PC-3 (cell line): Measurements from ENCODE around the gene SOS1. TPM values are rescaled to one million over a fixed set of nuclear protein-coding genes. Genes with fewer than 3 reads are reported as not detected.
"Not testable (repeated sequence)": the region's sequence is repeated elsewhere in the genome, so short reads cannot be mapped to it uniquely, and the experiment has no call there.

Source experiments
- ATAC-seq: fragments of 200-7000 bp; cut with Tn5 transposase; 2 replicates; pipeline ENCODE4 v1.9.1; 2020; ENCODE audit warnings: mild to moderate bottlenecking, moderate library complexity
- BruUV-seq: library from RNA; stranded (reverse); fragments of 400-500 nt; replicated peaks from 2 replicates; lab custom pipeline; 2021; lab: Mats Ljungman, UMichigan
- CTCF ChIA-PET: fragments of 300-600 bp; sonication (Branson Sonifier 250); formaldehyde crosslinking; loops from one replicate; lab custom pipeline; 2022; ENCODE audit warnings: antibody characterized with exemption; lab: Charles Lee
- POLR2A ChIA-PET: fragments of 300-600 bp; sonication (Branson Sonifier 250); formaldehyde crosslinking; loops from one replicate; lab custom pipeline; 2022; ENCODE audit warnings: antibody characterized with exemption; ENCODE audit not compliant: unreplicated experiment; lab: Charles Lee
- DNase-seq: peaks from one replicate; pipeline ENCODE4 v3.0.0-alpha.2; 2015
- H2AFZ ChIP-seq: fragments of 300-600 bp; sonication (generic); 2 replicates; pipeline ENCODE4 v1.6.0; 2016; ENCODE audit warnings: antibody characterized with exemption, low read length
- H3F3A ChIP-seq: fragments of 300-600 bp; sonication (generic); one replicate; pipeline ENCODE4 v1.6.0; 2017; ENCODE audit warnings: antibody characterized with exemption, low read length, control low read depth, mild to moderate bottlenecking; ENCODE audit not compliant: unreplicated experiment
- H3K27ac ChIP-seq: fragments of 300-600 bp; sonication (generic); 2 replicates; pipeline ENCODE4 v1.5.1; 2016; ENCODE audit warnings: mild to moderate bottlenecking, low read length
- H3K27me3 ChIP-seq: fragments of 300-600 bp; sonication (generic); 2 replicates; pipeline ENCODE4 v1.6.1; 2016; ENCODE audit warnings: low read length, mixed read lengths
- H3K36me3 ChIP-seq: fragments of 300-600 bp; sonication (generic); 2 replicates; pipeline ENCODE4 v1.6.1; 2016; ENCODE audit warnings: low read depth, mixed run types, low read length, mixed read lengths
- H3K4me1 ChIP-seq: fragments of 300-600 bp; sonication (generic); 2 replicates; pipeline ENCODE4 v1.5.1; 2016; ENCODE audit warnings: low read length; ENCODE audit not compliant: insufficient read depth
- H3K4me2 ChIP-seq: fragments of 300-600 bp; sonication (generic); 2 replicates; pipeline ENCODE4 v1.6.0; 2016; ENCODE audit warnings: low read length
- H3K4me3 ChIP-seq: fragments of 300-600 bp; sonication (generic); 2 replicates; pipeline ENCODE4 v1.5.1; 2016; ENCODE audit warnings: mild to moderate bottlenecking, low read length, mixed read lengths
- H3K79me2 ChIP-seq: fragments of 300-600 bp; sonication (generic); 2 replicates; pipeline ENCODE4 v1.6.1; 2017; ENCODE audit warnings: low read length, mixed read lengths
- H3K9ac ChIP-seq: fragments of 300-600 bp; sonication (generic); 2 replicates; pipeline ENCODE4 v1.6.0; 2016; ENCODE audit warnings: mild to moderate bottlenecking, low read length
- H3K9me2 ChIP-seq: fragments of 300-600 bp; sonication (generic); replicated peaks from 2 replicates; pipeline ENCODE4 v1.6.1; 2016; ENCODE audit warnings: mixed run types, low read length, mixed read lengths
- H3K9me3 ChIP-seq: fragments of 300-600 bp; sonication (generic); 2 replicates; pipeline ENCODE4 v1.6.1; 2016; ENCODE audit warnings: low read length, mixed read lengths
- H4K20me1 ChIP-seq: fragments of 300-600 bp; sonication (generic); 2 replicates; pipeline ENCODE4 v1.6.1; 2016; ENCODE audit warnings: low read length, mixed read lengths
- CTCF ChIP-seq: fragments of 300-600 bp; sonication (generic); conservative IDR thresholded peaks from 2 replicates; pipeline ENCODE4 v1.5.1; 2017; ENCODE audit warnings: antibody characterized with exemption, low read depth, mild to moderate bottlenecking, low read length
- EZH2 ChIP-seq: fragments of 300-600 bp; sonication (generic); IDR thresholded peaks from one replicate; pipeline ENCODE4 v1.6.1; 2017; ENCODE audit warnings: antibody characterized with exemption, mild to moderate bottlenecking, low read length; ENCODE audit not compliant: unreplicated experiment
- EZH2phosphoT487 ChIP-seq: fragments of 300-600 bp; sonication (generic); IDR thresholded peaks from 2 replicates; pipeline ENCODE4 v1.6.1; 2018; ENCODE audit warnings: mild to moderate bottlenecking, antibody characterized with exemption, low read length, borderline replicate concordance
- intact Hi-C: fragments of 100-400 bp; cut with micrococcal nuclease; formaldehyde crosslinking; loops from 2 replicates; pipeline ENCODE4 v1.9.0; 2023
- total RNA-seq: library from RNA; depleted of rRNA; stranded (reverse); fragments of >200 nt; gene quantifications from 2 replicates; pipeline ENCODE4 v1.2.3, GENCODE V29; 2014

The SOS1 gene
- total RNA-seq, 1 experiment from 2014 or later, result 9.7 TPM

- CTCF ChIA-PET, result interaction anchor here (0.5 kb wide), 1 partner anchor 112 kb away, joined by 9 read pairs; no protein-coding TSS in a partner anchor
- H3K4me2 ChIP-seq, result no peak overlapping the region
- peak; percentile 89 for TF ChIP-seq CTCF
- no peak for TF ChIP-seq EZH2phosphoT487
- H4K20me1 ChIP-seq, result no peaks in the 10 kb centered on the region
- no peak overlapping the region for H2AFZ ChIP-seq
- H3K4me3 ChIP-seq, result no peak overlapping the region
- H3K79me2 ChIP-seq, result no peaks in the 10 kb centered on the region
- no peaks in the 10 kb centered on the region for H3K27me3 ChIP-seq
- DNase-seq, result peak; percentile 77
- POLR2A ChIA-PET, result no interaction called here
- no peaks in the 10 kb centered on the region for H3K9me3 ChIP-seq
- H3K9ac ChIP-seq, result no peak overlapping the region
- no peaks in the 10 kb centered on the region; the same call in 1 of the 2 replicates for H3K36me3 ChIP-seq
- no peak overlapping the region for H3K27ac ChIP-seq
- no peaks in the 10 kb centered on the region for H3K9me2 ChIP-seq
- no peaks in the 10 kb centered on the region for H3F3A ChIP-seq
- no peaks in the 10 kb centered on the region for H3K4me1 ChIP-seq
- BruUV-seq, result no TSS peak
- intact Hi-C loops, result loop anchor here (1.0 to 2.0 kb wide), 2 partner anchors 59 to 170 kb away; no protein-coding TSS in a partner anchor
- ATAC-seq, result no peak
Measured at GRCh38 chr2:39059366-39059952, 61.4 kb downstream of the SOS1 start.

- CTCF ChIA-PET, result interaction anchor here (0.6 kb wide), 2 partner anchors 24 to 44 kb away, joined by 3 to 13 read pairs; no protein-coding TSS in a partner anchor
- H3F3A ChIP-seq, result no peaks in the 10 kb centered on the region
- H3K4me1 ChIP-seq, result no peaks in the 10 kb centered on the region
- no peak overlapping the region for H3K9ac ChIP-seq
- H4K20me1 ChIP-seq, result no peaks in the 10 kb centered on the region
- H2AFZ ChIP-seq, result no peak overlapping the region
- no peak overlapping the region for H3K4me2 ChIP-seq
- POLR2A ChIA-PET, result no interaction called here
- no peaks in the 10 kb centered on the region for H3K27me3 ChIP-seq
- no peak overlapping the region for H3K4me3 ChIP-seq
- no TSS peak for BruUV-seq
- peaks cover 4% of the 10 kb centered on the region; the same call in 1 of the 2 replicates for H3K36me3 ChIP-seq
- no peaks in the 10 kb centered on the region for H3K9me3 ChIP-seq
- H3K9me2 ChIP-seq, result no peaks in the 10 kb centered on the region
- no peak overlapping the region for H3K27ac ChIP-seq
- DNase-seq (no peak), ATAC-seq (no peak)
- H3K79me2 ChIP-seq, result no peaks in the 10 kb centered on the region
- intact Hi-C loops, result loop anchor here (2.0 kb wide), 1 partner anchor 61 kb away; no protein-coding TSS in a partner anchor
- TF ChIP-seq EZH2phosphoT487, result no peak
- TF ChIP-seq CTCF, result no peak
- no peak for TF ChIP-seq EZH2
Measured at GRCh38 chr2:39058101-39058500, 62.8 kb downstream of the SOS1 start.

GRCh38 chr2:39052665-39053064 is 68.2 kb downstream of the SOS1 start:
- DNase-seq, ATAC-seq, BruUV-seq, H3K27ac ChIP-seq, intact Hi-C loops, H3F3A ChIP-seq, H3K27me3 ChIP-seq, H3K4me2 ChIP-seq, CTCF ChIA-PET, H3K79me2 ChIP-seq, H3K9me3 ChIP-seq, H3K4me1 ChIP-seq, H2AFZ ChIP-seq, POLR2A ChIA-PET, H3K4me3 ChIP-seq, H4K20me1 ChIP-seq, H3K9ac ChIP-seq, H3K9me2 ChIP-seq: not testable (repeated sequence)
- H3K36me3 ChIP-seq, result peaks cover 11% of the 10 kb centered on the region; the same call in 1 of the 2 replicates
